ENCODE data around the gene MUSK.
"Not testable (repeated sequence)": the region's sequence is repeated elsewhere in the genome, so short reads cannot be mapped to it uniquely, and the experiment has no call there.

Gene MUSK

DNA sequence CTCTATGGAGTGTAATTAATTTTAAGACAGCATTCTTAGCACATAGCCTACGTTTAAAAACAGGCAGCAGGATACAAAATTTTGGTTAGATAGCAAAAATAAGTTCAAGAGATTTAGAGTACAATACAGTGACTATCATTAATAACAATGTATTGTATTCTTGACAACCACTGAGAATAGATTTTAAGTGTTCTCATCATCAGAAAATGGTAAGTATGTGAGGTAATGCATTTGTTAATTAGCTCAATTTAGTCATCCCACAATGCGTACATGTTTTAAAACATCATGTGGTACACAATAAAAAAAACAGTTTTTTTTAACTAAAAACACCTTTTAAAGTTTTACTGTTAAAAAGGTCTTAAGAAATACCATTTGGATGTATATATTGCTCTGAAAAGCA lies 94.2 kb downstream of the MUSK start:
- DNase-seq (ENCODE audit: low read depth), result no peak

- DNase-seq (ENCODE audit: low read depth), result no peak
These were observed 95.0 kb downstream of the MUSK start for GRCh38 chr9:110763568-110763967.

GRCh38 chr9:110764006-110764405 lies 95.4 kb downstream of the MUSK start:
- DNase-seq (ENCODE audit: low read depth), result no peak

GRCh38 chr9:110765926-110766325 lies 97.3 kb downstream of the MUSK start:
- no peak for DNase-seq (ENCODE audit: low read depth)

DNA sequence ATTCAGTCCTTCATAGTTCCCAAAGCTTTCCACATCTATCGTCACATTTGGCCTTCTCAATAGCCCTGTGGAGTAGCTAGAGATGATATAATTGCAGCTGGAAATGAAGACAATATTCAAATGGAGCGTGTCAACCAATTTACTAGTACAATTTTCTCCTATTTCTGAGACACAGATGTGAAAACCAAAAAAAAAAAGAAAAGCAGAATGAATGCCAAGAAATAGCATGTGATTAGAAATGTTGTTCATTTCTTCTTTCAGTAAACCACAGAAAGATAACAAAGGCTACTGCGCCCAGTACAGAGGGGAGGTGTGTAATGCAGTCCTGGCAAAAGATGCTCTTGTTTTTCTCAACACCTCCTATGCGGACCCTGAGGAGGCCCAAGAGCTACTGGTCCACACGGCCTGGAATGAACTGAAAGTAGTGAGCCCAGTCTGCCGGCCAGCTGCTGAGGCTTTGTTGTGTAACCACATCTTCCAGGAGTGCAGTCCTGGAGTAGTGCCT lies 99.0 kb downstream of the MUSK start:
- DNase-seq (ENCODE audit: low read depth), result no peak

- DNase-seq (ENCODE audit: low read depth), result no peak
These were observed 100.3 kb downstream of the MUSK start for GRCh38 chr9:110768886-110769285.

DNA sequence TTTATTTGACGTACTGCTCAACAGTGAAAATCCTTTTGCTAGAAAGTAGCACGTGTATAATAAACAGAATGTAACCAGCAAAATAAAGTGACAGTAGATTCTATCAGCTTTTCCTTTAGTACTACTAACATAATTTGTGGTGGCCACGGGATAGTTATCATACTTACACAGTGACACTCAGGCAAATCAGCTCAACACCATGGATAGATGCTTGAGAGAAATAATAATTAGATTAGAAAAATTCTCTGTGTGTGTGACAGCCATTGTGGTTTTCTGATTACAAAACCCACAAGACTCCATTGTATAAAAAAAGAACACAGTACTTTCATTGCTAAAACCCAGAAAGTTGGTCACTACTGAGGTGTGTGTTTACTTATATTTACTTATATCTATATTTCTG lies 101.1 kb downstream of the MUSK start:
- no peak for DNase-seq (ENCODE audit: low read depth)

DNA sequence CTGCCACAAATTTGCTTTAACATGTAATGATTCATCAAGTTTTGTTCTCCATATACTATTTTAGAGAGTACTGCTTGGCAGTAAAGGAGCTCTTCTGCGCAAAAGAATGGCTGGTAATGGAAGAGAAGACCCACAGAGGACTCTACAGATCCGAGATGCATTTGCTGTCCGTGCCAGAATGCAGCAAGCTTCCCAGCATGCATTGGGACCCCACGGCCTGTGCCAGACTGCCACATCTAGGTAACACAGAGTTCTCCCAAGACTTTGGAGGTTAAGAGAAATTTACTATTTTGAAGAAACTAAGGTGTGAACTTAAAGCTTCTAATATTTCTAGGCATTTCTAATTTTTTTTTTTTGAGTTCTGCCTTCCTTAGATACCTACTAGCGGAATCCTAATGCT lies 107.1 kb downstream of the MUSK start:
- DNase-seq (ENCODE audit: low read depth), result no peak

GRCh38 chr9:110776221-110776620 lies 107.6 kb downstream of the MUSK start:
- no peak for DNase-seq (ENCODE audit: low read depth)

DNA sequence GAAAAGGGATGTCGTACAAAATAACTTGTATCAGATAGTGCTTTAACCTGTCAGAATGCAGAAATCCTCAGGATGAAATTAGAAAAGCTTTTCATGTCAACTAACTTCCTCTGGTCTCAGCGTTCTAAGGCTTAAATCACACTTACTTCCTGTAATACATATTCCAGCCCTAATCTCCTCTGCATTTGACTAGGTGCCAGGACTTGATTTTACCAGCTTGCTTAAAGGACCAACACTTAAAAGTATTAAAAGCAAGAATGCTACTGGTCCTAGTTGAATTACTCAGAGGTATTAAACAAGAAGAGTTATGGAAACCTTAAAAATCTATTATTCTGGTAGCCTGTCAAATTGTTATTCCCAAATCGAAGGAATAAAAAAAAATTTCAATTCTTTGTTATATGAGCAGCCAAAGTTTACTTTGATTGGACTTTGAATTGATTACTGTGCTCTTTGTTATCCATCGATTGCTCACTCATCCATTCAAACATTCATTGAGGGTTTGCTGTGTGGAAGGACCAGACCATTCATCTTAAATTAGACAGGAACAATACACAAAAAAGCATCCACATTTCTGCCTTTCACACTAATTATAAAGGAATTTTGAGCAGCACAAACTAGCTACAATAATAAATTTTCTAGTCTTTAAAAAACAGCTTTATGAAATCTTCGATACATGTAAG lies 108.7 kb downstream of the MUSK start:
- DNase-seq (ENCODE audit: low read depth), result no peak

DNA sequence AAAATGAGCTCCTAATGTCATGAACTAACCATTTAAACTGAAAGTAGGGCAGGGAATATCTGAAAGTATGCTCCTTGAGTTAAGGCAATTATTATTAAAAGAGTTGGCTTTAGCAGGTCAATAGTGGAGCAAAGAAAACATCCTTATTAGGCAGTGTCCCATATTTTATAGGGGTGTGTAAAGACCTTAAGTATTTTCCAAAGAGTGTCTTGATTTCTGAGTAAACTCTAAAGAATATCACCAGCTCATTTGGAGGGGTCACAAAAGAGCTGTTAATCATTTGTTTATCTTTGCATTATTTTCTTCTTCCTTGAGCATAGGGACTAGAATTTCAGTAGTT lies 109.3 kb downstream of the MUSK start:
- DNase-seq (ENCODE audit: low read depth), result no peak

- DNase-seq (ENCODE audit: low read depth), result no peak
These were observed 114.1 kb downstream of the MUSK start for GRCh38 chr9:110782701-110783100.

GRCh38 chr9:110784309-110784708 lies 115.7 kb downstream of the MUSK start:
- no peak for DNase-seq (ENCODE audit: low read depth)

GRCh38 chr9:110785166-110785565 lies 116.6 kb downstream of the MUSK start:
- no peak for DNase-seq (ENCODE audit: low read depth)

DNA sequence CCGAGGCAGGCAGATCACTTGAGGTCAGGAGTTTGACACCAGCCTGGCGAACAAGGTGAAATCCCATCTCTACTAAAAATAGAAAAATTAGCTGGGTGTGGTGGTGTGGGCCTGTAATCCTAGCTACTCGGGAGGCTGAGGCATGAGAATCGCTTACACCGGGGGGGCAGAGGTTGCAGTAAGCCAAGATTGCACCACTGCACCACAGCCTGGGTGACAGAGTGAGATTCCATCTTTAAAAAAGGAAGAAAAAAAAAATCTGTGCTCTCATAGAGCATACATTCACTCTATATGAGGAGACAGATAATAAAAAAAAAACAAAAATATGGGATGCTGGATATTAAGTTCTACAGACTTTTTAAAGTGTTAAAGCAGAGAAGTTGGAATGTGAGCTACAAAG lies 119.8 kb downstream of the MUSK start:
- DNase-seq (ENCODE audit: low read depth), result not testable (repeated sequence)

- no peak for DNase-seq (ENCODE audit: low read depth)
These were observed 120.3 kb downstream of the MUSK start for GRCh38 chr9:110788871-110789270.

DNA sequence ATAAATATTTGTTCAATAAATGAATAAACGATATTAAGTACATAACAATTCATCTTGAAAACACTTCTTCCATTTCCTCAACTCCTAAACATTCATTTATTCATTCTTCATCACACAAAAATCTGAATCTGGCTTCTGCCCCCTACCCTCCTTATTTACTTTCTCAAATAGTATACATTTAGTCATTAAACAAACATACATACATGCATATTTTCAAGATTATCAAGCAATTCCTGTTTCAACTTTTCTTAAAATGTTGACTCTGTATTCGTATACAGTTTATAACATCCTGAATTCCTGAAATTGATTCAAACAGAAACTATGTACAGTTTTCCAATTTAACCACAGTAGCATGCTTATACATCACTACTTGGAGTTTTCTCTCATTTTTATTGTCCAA lies 129.0 kb downstream of the MUSK start:
- no peak for DNase-seq (ENCODE audit: low read depth)

DNA sequence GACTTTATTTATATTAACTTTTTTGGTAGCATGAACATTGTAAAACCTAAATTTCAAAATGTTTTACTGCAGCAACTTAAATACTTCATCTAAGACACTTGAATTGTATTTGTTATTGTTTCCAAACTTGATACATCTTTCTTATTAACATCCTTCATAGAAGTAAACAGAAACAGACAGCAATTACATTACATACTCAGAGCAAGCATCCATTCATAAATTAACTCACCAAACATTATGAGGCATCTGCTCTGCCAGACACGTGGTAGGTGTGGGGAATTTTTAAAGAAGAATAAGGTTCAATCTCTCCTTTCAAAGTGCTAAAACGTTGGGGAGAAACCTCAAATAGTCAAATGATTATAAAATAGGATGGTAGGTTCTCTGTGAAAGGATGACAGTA lies 130.8 kb downstream of the MUSK start:
- no peak for DNase-seq (ENCODE audit: low read depth)

- DNase-seq (ENCODE audit: low read depth), result no peak
These were observed 132.8 kb downstream of the MUSK start for GRCh38 chr9:110801426-110801825.

GRCh38 chr9:110802416-110803035 lies 133.9 kb downstream of the MUSK start:
- DNase-seq (ENCODE audit: low read depth), result no peak

DNA sequence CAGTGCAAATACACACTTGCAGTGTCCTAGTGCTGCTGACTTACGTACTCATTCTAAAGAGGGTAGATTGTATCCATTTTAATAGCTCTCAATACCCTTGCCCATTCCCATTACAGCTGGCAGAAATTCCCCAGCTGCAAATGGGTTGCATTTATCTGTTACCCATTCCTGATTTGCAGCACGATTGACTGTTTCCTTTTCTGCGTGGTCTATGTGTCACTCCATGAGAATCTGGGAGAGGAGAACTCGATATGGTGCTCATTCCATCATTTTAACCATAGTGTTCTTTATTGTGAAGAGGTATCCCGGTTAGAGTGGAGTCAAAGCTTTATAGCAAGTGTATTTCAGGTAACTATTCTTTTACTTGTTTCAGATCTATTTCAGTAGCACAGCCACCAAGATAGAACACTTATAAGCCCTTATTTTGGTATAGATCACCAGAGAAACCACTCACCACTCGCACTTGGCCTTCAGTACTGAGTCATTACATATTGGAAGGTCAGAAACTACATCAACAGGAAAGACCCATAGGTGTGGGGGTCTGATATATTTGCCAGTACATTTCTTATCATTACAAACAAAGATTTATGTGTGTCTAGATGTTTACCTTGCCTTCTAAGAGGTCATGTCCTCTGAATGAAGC lies 139.5 kb downstream of the MUSK start:
- no peak for DNase-seq (ENCODE audit: low read depth)

GRCh38 chr9:110808599-110808980 lies 140.0 kb downstream of the MUSK start:
- DNase-seq (ENCODE audit: low read depth), result no peak

GRCh38 chr9:110809038-110809595 lies 140.5 kb downstream of the MUSK start:
- no peak for DNase-seq (ENCODE audit: low read depth)
